Neural progenitor cell (in vitro differentiated cells): ENCODE measurements around the gene CTRB1.

Source experiments
- EZH2 ChIP-seq: fragments of 200-600 bp; sonication (generic); IDR thresholded peaks from 2 replicates; pipeline ENCODE4 v1.6.1; 2017; ENCODE audit warnings: antibody characterized with exemption, mild to moderate bottlenecking, moderate library complexity
- EZH2phosphoT487 ChIP-seq: fragments of 200-600 bp; sonication (generic); IDR thresholded peaks from 2 replicates; pipeline ENCODE4 v1.6.1; 2017; ENCODE audit warnings: antibody characterized with exemption
- TF ChIP-seq, protein P1 (sequence below): fragments of 200-600 bp; sonication (generic); IDR thresholded peaks from 2 replicates; pipeline ENCODE4 v1.5.1; 2017; ENCODE audit warnings: antibody characterized with exemption, mild to moderate bottlenecking

DNA sequence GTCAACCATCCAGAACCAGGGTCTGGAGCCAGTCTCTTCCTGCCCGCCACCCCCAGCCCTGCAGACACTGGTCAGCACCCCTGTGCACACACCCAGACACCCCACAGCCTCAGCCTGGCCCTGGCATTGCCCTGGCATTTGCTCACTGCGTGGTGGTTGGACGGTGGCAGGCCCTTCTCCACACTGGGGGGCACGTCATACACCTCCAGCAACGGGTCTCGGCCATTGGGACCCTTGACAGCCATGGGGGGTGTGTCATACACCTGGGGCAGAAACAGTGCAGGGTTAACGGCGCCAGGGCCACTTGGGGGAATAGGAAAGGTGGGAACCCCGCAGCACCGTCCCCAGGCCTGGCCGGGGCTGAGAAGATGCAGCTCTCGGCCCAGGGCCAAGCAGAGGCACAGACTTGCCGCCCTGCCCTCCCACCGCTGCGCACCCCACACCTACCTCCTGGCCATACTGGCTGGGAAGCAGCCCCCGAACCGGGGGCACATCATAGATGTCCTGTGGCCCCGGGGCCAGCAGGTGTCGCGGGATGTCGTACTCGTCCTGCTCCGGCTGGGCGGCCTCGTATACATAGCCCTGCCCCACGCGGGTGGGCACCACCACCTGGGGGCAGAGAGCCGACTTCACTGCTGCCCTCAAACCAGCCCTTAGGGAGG lies 18.1 kb downstream of the CTRB1 start:
- TF ChIP-seq, protein P1, sequence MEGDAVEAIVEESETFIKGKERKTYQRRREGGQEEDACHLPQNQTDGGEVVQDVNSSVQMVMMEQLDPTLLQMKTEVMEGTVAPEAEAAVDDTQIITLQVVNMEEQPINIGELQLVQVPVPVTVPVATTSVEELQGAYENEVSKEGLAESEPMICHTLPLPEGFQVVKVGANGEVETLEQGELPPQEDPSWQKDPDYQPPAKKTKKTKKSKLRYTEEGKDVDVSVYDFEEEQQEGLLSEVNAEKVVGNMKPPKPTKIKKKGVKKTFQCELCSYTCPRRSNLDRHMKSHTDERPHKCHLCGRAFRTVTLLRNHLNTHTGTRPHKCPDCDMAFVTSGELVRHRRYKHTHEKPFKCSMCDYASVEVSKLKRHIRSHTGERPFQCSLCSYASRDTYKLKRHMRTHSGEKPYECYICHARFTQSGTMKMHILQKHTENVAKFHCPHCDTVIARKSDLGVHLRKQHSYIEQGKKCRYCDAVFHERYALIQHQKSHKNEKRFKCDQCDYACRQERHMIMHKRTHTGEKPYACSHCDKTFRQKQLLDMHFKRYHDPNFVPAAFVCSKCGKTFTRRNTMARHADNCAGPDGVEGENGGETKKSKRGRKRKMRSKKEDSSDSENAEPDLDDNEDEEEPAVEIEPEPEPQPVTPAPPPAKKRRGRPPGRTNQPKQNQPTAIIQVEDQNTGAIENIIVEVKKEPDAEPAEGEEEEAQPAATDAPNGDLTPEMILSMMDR: no peak
- no peak for TF ChIP-seq EZH2
- no peak for TF ChIP-seq EZH2phosphoT487
